Psoas muscle (tissue), 8 donors: ENCODE data around the gene CDC42SE1. TPM values are rescaled to one million over a fixed set of nuclear protein-coding genes. Genes with fewer than 3 reads are reported as not detected.
A peak's percentile ranks its signal among the peaks of the same experiment; 100 is the strongest.

Experiments used
- ATAC-seq, 4 donors: fragments of 200-7000 bp; cut with Tn5 transposase; one replicate each; pipeline ENCODE4 v1.9.1; 2020; ENCODE audit warnings: moderate library complexity in 3 of 4, mild to moderate bottlenecking in 2 of 4
- DNase-seq, 2 donors: peaks; one replicate each; pipeline ENCODE4 v3.0.0-alpha.2; 2020
- H3K27ac ChIP-seq: fragments of 200-600 bp; one replicate; pipeline ENCODE4 v1.8.0; 2022
- H3K27me3 ChIP-seq, 3 donors: fragments of 200-600 bp in 1 of 3; one replicate each; pipeline versions ENCODE4 v1.6.1 to v1.8.0; 2013 to 2022; ENCODE audit warnings: low read length in 2 of 3, mild to moderate bottlenecking in 2 of 3, moderate library complexity in 1 of 3; ENCODE audit not compliant: insufficient read depth in 3 of 3
- H3K36me3 ChIP-seq, 2 donors: fragments of 200-600 bp in 1 of 2; one replicate each; pipeline versions ENCODE4 v1.6.1 to v1.8.0; 2013 to 2022; ENCODE audit warnings: low read depth in 1 of 2, mild to moderate bottlenecking in 1 of 2, moderate library complexity in 1 of 2; ENCODE audit not compliant: insufficient read depth in 1 of 2
- H3K4me1 ChIP-seq: fragments of 200-600 bp; one replicate; pipeline ENCODE4 v1.8.0; 2022
- H3K4me3 ChIP-seq: fragments of 200-600 bp; one replicate; pipeline ENCODE4 v1.8.0; 2022; ENCODE audit warnings: mild to moderate bottlenecking
- H3K9me3 ChIP-seq: fragments of 200-600 bp; one replicate; pipeline ENCODE4 v1.8.0; 2022
- WGBS, 3 donors: extraction: QIAGEN DNeasy Blood & Tissue Kit; methylation state at CpG; one replicate each; pipeline versions ENCODE4 v1.1.6 to v1.1.7; 2013; 5-methylcytosine and 5-hydroxymethylcytosine counted together
- intact Hi-C, 2 donors: fragments of 100-400 bp; cut with DNase I; formaldehyde crosslinking; loops; one replicate each; pipeline versions ENCODE4 v1.11.0 to v1.14.2; 2022
- polyA plus RNA-seq, 3 donors: library from polyadenylated mRNA; stranded (reverse); fragments of 200-250 nt; gene quantifications; one replicate each; pipeline ENCODE4 v1.2.3, GENCODE V29; 2013
- total RNA-seq, 4 donors: library from RNA; stranded (reverse); fragmentation: NEBNext Ultra II Directional in 2 of 4; extraction: Animal tissue kit (Norgen Biotek cat#: 25700) in 2 of 4; gene quantifications; one replicate each; pipeline versions ENCODE4 v1.2.1 to v1.2.4, GENCODE V29; 2021 to 2023
- TF ChIP-seq, protein P1 (sequence below): fragments of 200-600 bp; IDR thresholded peaks from one replicate; pipeline ENCODE4 v1.8.0; 2022; ENCODE audit warnings: antibody characterized with exemption
- donor health status: healthy with polysubstance abuse.
- donor health status: DM: no; HTN: no; CAD: no; lungs with moderate emphysema.
- donor health status: Bipolar disorder and iron deficiency.
- donor health status: healthy.
- donor health status: DM: yes; HTN: yes; CAD: no.
- donor health status: DM: no; HTN: no; CAD: no.
- donor health status: DM: no; HTN: no; CAD: no.
- donor health status: DM: yes; HTN: yes; CAD: no.

Gene CDC42SE1
- total and polyA plus RNA-seq, 7 donors, result 20.1 to 49.8 (median 31.0) TPM

DNA sequence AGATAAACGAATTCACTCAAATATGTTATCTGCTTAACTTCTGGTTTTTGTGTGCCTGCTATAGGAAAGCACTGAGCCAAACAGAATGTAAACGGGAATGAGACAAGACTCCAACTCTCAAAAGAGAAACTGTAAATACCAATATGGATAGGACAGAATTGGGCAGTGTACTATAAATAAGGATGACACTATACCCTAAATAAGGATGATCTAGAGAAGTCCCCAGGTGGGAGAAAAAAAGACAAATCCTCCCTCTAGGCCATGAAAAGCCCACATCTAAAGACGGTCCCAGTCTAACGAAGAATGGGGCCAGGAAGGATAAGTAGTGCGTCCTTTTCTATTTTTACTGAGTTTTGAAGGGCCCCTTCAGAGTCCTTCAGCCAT is 9.7 kb upstream of the CDC42SE1 start:
- peak overlapping the region; percentile 99 for H3K27ac ChIP-seq

DNA sequence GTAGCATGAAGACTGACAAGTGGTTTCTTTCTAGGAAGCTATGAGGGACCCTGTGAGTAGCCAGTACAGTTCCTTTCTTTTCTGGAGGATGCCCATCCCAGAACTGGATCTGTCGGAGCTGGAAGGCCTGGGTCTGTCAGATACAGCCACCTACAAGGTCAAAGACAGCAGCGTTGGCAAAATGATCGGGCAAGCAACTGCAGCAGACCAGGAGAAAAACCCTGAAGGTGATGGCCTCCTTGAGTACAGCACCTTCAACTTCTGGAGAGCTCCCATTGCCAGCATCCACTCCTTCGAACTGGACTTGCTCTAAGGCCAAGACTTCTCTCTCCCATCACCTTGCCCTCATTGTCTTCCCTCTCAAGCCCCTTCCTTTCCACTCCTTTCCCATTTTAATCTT is 7.8 kb upstream of the CDC42SE1 start:
- DNase-seq (no peak), ATAC-seq (no peak)
- Histone ChIP-seq H3K9me3 (no peaks in the 10 kb centered on the region), H3K4me1 (peaks cover 21% of the 10 kb centered on the region), H3K4me3 (no peak overlapping the region), H3K27ac (peak overlapping the region; percentile 50), H3K36me3 (no peaks in the 10 kb centered on the region), H3K27me3 (no peaks in the 10 kb centered on the region)
- intact Hi-C loops, result no loop called here
- TF ChIP-seq, protein P1, sequence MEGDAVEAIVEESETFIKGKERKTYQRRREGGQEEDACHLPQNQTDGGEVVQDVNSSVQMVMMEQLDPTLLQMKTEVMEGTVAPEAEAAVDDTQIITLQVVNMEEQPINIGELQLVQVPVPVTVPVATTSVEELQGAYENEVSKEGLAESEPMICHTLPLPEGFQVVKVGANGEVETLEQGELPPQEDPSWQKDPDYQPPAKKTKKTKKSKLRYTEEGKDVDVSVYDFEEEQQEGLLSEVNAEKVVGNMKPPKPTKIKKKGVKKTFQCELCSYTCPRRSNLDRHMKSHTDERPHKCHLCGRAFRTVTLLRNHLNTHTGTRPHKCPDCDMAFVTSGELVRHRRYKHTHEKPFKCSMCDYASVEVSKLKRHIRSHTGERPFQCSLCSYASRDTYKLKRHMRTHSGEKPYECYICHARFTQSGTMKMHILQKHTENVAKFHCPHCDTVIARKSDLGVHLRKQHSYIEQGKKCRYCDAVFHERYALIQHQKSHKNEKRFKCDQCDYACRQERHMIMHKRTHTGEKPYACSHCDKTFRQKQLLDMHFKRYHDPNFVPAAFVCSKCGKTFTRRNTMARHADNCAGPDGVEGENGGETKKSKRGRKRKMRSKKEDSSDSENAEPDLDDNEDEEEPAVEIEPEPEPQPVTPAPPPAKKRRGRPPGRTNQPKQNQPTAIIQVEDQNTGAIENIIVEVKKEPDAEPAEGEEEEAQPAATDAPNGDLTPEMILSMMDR, result no peak
- WGBS, 3 donors, result 76 to 88% (median 77%) methylated on average over 4 of the region's 4 CpGs

More for the DNA sequence above, 9.7 kb upstream of the CDC42SE1 start:
- H3K27me3 ChIP-seq, result no peaks in the 10 kb centered on the region
- H3K4me1 ChIP-seq, result peaks cover 18% of the 10 kb centered on the region
- peaks cover 0 to 10% of the 10 kb centered on the region in 2 donors for H3K36me3 ChIP-seq
- DNase-seq (no peak), ATAC-seq (peak in 1 of 4 donors; percentile 53)
- TF ChIP-seq, protein P1, result no peak
- no peak overlapping the region for H3K4me3 ChIP-seq
- WGBS, 3 donors, result 64 to 82% (median 66%) methylated on average over 5 of the region's 5 CpGs
- intact Hi-C loops, result no loop called here
- H3K9me3 ChIP-seq, result no peaks in the 10 kb centered on the region

DNA sequence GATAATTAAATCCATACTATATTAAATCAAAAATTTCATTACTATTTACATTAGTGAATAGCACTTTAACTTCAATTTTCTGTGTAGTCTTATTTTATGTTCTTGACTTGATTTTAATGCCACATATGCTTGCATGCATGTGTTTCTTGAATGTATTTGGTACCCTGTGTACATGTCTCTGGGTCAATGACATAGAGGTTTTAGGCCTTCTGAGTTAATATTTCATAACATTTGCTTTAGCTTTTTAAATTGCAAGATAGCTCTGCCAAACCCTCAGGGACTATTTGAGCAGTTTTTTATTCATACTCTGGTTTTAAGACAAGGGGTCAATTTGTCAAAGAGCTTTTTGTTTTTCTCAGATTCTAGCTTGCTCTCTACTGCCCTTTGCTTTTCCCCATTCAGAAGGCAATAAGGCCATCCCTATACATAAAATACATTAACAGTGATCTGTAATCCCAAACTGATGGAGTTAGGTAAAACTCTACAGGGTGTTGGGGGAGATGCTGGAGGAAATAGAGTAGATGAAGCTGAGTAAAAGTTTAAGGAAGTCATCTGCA is 5.7 kb upstream of the CDC42SE1 start:
- peaks cover 13% of the 10 kb centered on the region for H3K4me1 ChIP-seq
- intact Hi-C loops, result no loop called here
- no peaks in the 10 kb centered on the region for H3K9me3 ChIP-seq
- no peak overlapping the region for H3K4me3 ChIP-seq
- no peak overlapping the region for H3K27ac ChIP-seq
- DNase-seq, result no peak
- H3K36me3 ChIP-seq, result no peaks in the 10 kb centered on the region
- ATAC-seq, result no peak
- TF ChIP-seq, protein P1, result no peak
- no peaks in the 10 kb centered on the region for H3K27me3 ChIP-seq

DNA sequence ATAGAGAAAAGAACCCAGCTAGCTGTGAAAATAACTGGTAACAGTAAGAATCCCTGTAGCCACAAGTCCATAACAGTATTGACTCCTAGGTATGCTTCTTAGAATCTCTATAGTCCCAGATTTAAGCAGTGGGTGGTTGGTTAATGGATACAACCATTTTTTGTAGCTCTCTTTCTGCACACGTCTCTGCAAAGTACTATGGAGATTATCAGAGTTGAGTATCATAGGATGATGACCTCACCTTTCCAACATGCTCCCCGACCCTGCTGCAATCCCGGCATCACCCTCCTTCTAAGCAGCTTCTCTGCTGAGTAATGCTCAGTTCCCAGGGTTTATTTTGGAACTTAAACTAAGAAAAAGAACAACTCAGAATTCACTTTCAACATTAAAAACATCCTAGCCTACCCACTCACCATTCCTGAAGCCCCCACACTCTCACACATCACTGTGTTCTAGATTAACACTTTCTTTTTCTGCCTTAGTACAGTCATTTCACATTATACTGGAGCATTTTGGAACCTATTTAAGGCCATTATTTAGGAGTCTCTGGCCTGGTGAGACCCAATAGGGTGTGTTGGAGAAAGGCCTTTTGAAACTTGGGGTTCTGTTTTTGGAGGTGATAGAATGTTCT is 3.4 kb upstream of the CDC42SE1 start:
- Histone ChIP-seq H3K27ac (peak overlapping the region; percentile 6), H3K4me3 (no peak overlapping the region), H3K36me3 (peaks cover 0 to 3% of the 10 kb centered on the region in 2 donors), H3K4me1 (peaks cover 14% of the 10 kb centered on the region), H3K27me3 (no peaks in the 10 kb centered on the region), H3K9me3 (no peaks in the 10 kb centered on the region)
- WGBS, 3 donors, result 60 to 86% (median 77%) methylated on average over 3 of the region's 3 CpGs
- intact Hi-C loops, result loop anchor here in 1 of 2 donors (5.0 kb wide), 1 partner anchor 36 kb away; no protein-coding TSS in a partner anchor
- DNase-seq (no peak), ATAC-seq (no peak)
- TF ChIP-seq, protein P1, result no peak
